Measurements from ENCODE around the gene PCDHGA1. TPM values are rescaled to one million over a fixed set of nuclear protein-coding genes. Genes with fewer than 3 reads are reported as not detected.
"Not testable (repeated sequence)": the region's sequence is repeated elsewhere in the genome, so short reads cannot be mapped to it uniquely, and the experiment has no call there.

Gene PCDHGA1
- total and polyA plus RNA-seq, 9 of the 15 experiments (the other 6 are each of a cell fraction or from before 2014, with no cell fraction given), result 0.05 to 0.26 (median 0.18) TPM; not detected in 2

- Histone ChIP-seq H3K27me3 (ENCODE audit: control insufficient read depth in 2 of 2, insufficient read depth in 2 of 2, low read length in 2 of 2) (peaks cover 0 to 32% of the 10 kb centered on the region in 2 experiments; a peak in 3 of 5 replicates), H3K4me1 (replicated peaks in 1 of 2; ENCODE audit: control insufficient read depth in 2 of 2, insufficient read depth in 2 of 2, low read length in 2 of 2) (peaks cover 0 to 14% of the 10 kb centered on the region in 2 experiments; a peak in 3 of 5 replicates), H3K4me3 (peak within 1 kb of the TSS; percentile 18; the same call in 1 of the 2 replicates)
- H3K79me2 ChIP-seq (ENCODE audit: control insufficient read depth, insufficient read depth, low read length); in situ Hi-C loops (cut with MboI); H3K9me3 ChIP-seq (replicated peaks; ENCODE audit: control insufficient read depth, insufficient read depth, low read depth, low read length); H3K9ac ChIP-seq (ENCODE audit: insufficient read depth in 1 of 2, low read depth in 2 of 2, low read length in 2 of 2); intact Hi-C loops (cut with micrococcal nuclease); BruUV-seq (replicated peaks); H3K27ac ChIP-seq (ENCODE audit: extremely low read depth, low read depth, low read length); H3K9me1 ChIP-seq (ENCODE audit: control insufficient read depth, insufficient read depth, low read length); H2AFZ ChIP-seq (ENCODE audit: low read depth, low read length); CTCF ChIA-PET (ENCODE audit: low intra/inter-chr PET ratio); H3K4me2 ChIP-seq (ENCODE audit: insufficient read depth, low read length); H3K36me3 ChIP-seq (ENCODE audit: control insufficient read depth, insufficient read depth, low read length); H4K20me1 ChIP-seq (replicated peaks; ENCODE audit: control insufficient read depth, insufficient read depth, low read length): not testable (repeated sequence)
- peak; percentile 48 for FAIRE-seq
- WGBS (ENCODE audit: insufficient coverage, low coverage, missing lambda C conversion rate), result 6% methylated on average over 20 of the region's 43 CpGs
- peak; percentile 99 for ATAC-seq
- POLR2A ChIA-PET, result interaction anchor here (0.6 to 1.1 kb wide), 2 partner anchors 9 to 13 kb away, joined by 3 read pairs; no protein-coding TSS in a partner anchor
- DNase-seq (ENCODE audit: extremely low read depth in 1 of 4, low spot score in 3 of 4), result peak in 3 of 4 experiments; percentile 13 to 58 (median 23)
- peak; percentile 55 to 68 (median 64) for TF ChIP-seq CTCF (IDR thresholded peaks at IDR 0.05 in 2 of 3, conservative IDR thresholded peaks at IDR 0.05 in 1 of 3; ENCODE audit: insufficient read depth in 2 of 3, low read depth in 1 of 3, low read length in 3 of 3)
- peak in 1 of 2 experiments; percentile 41; a peak in 2 of 4 replicates for TF ChIP-seq RAD21 (CRISPR knock-in tag; conservative IDR thresholded peaks at IDR 0.05 in 1 of 2, IDR thresholded peaks at IDR 0.05 in 1 of 2)
- TF ChIP-seq NRF1 (conservative IDR thresholded peaks at IDR 0.05 in 1 of 2, IDR thresholded peaks at IDR 0.05 in 1 of 2), result peak; percentile 89 to 90
Observed at GRCh38 chr5:141397756-141398551, 67.6 kb downstream of the PCDHGA1 start, which contains the start of gene PCDHGB5. Gene PCDHGB5, plus strand, starts transcription at chr5:141397947. Its CDS starts 181 bp downstream, at chr5:141398128.

Measured in K562 (cell line).